HepG2 (cell line): Measurements from ENCODE around the gene GPT2. TPM values are rescaled to one million over a fixed set of nuclear protein-coding genes. Genes with fewer than 3 reads are reported as not detected.
A peak's percentile ranks its signal among the peaks of the same experiment; 100 is the strongest.

ENCODE experiments used
- ATAC-seq: fragments of 200-7000 bp; cut with Tn5 transposase; 3 replicates; pipeline ENCODE4 v1.9.1; 2020; ENCODE audit warnings: mild to moderate bottlenecking, moderate library complexity
- BruUV-seq: library from RNA; stranded (reverse); fragments of 400-500 nt; replicated peaks from 2 replicates; lab custom pipeline; 2021; lab: Mats Ljungman, UMichigan
- CTCF ChIA-PET: fragments of 300-600 bp; formaldehyde crosslinking; extraction: SDS; loops from one replicate; lab custom pipeline; 2021; ENCODE audit warnings: low total read pairs, inconsistent platforms, low intra/inter-chr PET ratio; lab: Yijun Ruan, JAX
- POLR2A ChIA-PET: fragments of 350-600 bp; sonication (Branson Sonifier 250); formaldehyde crosslinking; loops from one replicate; lab custom pipeline; 2020; ENCODE audit warnings: antibody characterized with exemption, inconsistent platforms; lab: Yijun Ruan, JAX
- DNase-seq: peaks from one replicate; pipeline ENCODE4 v3.0.0-alpha.2; 2015; ENCODE audit warnings: low spot score
- FAIRE-seq: peaks from 3 replicates; lab custom pipeline; 2011; peaks lifted over from hg19 to GRCh38; lab: Jason Lieb, UNC
- H2AFZ ChIP-seq: one replicate; pipeline ENCODE4 v1.6.1; 2011; ENCODE audit warnings: low read length, inconsistent platforms
- H3K27ac ChIP-seq: fragments of 300-600 bp; 3 replicates; pipeline ENCODE4 v1.8.0; 2011; ENCODE audit warnings: mixed run types, mild to moderate bottlenecking, mixed read lengths, low read length, inconsistent platforms; ENCODE audit not compliant: insufficient read depth; ENCODE audit errors: extremely low read length
- H3K27me3 ChIP-seq, 2 experiments: fragments of 200-600 bp in 1 of 2; 2 replicates in 1 of 2; 3 replicates in 1 of 2; pipeline versions ENCODE4 v1.6.0 to v1.8.0; 2011; ENCODE audit warnings: low read length in 2 of 2, mild to moderate bottlenecking in 2 of 2, moderate library complexity in 2 of 2, inconsistent platforms in 1 of 2; ENCODE audit not compliant: insufficient read depth in 2 of 2, control insufficient read depth in 1 of 2
- H3K36me3 ChIP-seq, 2 experiments: fragments of 200-600 bp in 1 of 2; replicated peaks in 1 of 2; 2 replicates in 1 of 2; 3 replicates in 1 of 2; pipeline versions ENCODE4 v1.5.1 to v1.8.0; 2011; ENCODE audit warnings: low read length in 2 of 2, inconsistent platforms in 1 of 2; ENCODE audit not compliant: insufficient read depth in 2 of 2, control insufficient read depth in 1 of 2
- H3K4me1 ChIP-seq: 2 replicates; pipeline ENCODE4 v1.5.1; 2012; ENCODE audit warnings: low read length, inconsistent platforms; ENCODE audit not compliant: insufficient read depth
- H3K4me2 ChIP-seq: 2 replicates; pipeline ENCODE4 v1.6.0; 2011; ENCODE audit warnings: low read depth, low read length, inconsistent platforms
- H3K4me3 ChIP-seq, 3 experiments: fragments of 200-600 bp in 1 of 3; sonication (generic), shearing (Covaris generic) in 1 of 3; replicated peaks in 1 of 3; 2 replicates each; pipeline ENCODE4 v1.5.1; 2011 to 2016; ENCODE audit warnings: low read length in 3 of 3, inconsistent platforms in 2 of 3, low read depth in 2 of 3, mild to moderate bottlenecking in 2 of 3, control low read depth in 1 of 3, mixed read lengths in 1 of 3; ENCODE audit not compliant: insufficient read depth in 1 of 3
- H3K79me2 ChIP-seq: one replicate; pipeline ENCODE4 v1.6.1; 2011; ENCODE audit warnings: low read length, inconsistent platforms; ENCODE audit not compliant: insufficient read depth
- H3K9ac ChIP-seq: 2 replicates; pipeline ENCODE4 v1.6.0; 2011; ENCODE audit warnings: mild to moderate bottlenecking, low read depth, low read length, inconsistent platforms; ENCODE audit not compliant: insufficient read depth
- H3K9me3 ChIP-seq: 2 replicates; pipeline ENCODE4 v1.5.1; 2012; ENCODE audit warnings: mild to moderate bottlenecking, low read length
- H4K20me1 ChIP-seq: 2 replicates; pipeline ENCODE4 v1.6.0; 2011; ENCODE audit warnings: inconsistent platforms, mild to moderate bottlenecking, low read length, moderate library complexity; ENCODE audit not compliant: insufficient read depth
- AGO2 ChIP-seq: fragments of 200-400 bp; formaldehyde crosslinking; optimal IDR thresholded peaks from 2 replicates; pipeline ENCODE3; 2017; ENCODE audit warnings: mild to moderate bottlenecking, low read depth, low read length, moderate library complexity
- ATRX ChIP-seq: sonication (generic); formaldehyde crosslinking; IDR thresholded peaks from 2 replicates; pipeline ENCODE4 v1.4.0; 2020; ENCODE audit warnings: missing genetic modification reagents, borderline replicate concordance
- BCL6 ChIP-seq: IDR thresholded peaks from 2 replicates; pipeline ENCODE4 v1.6.1; 2016; ENCODE audit warnings: missing genetic modification reagents, missing compliant biosample characterization
- CTCF ChIP-seq: sonication (generic); formaldehyde crosslinking; IDR thresholded peaks from 2 replicates; pipeline ENCODE4 v1.5.0; 2020; ENCODE audit warnings: mild to moderate bottlenecking, missing genetic modification reagents, moderate library complexity
- DZIP1 ChIP-seq: sonication (generic); formaldehyde crosslinking; IDR thresholded peaks from 2 replicates; pipeline ENCODE4 v1.5.0; 2020; ENCODE audit warnings: mild to moderate bottlenecking, missing genetic modification reagents
- IKZF1 ChIP-seq: fragments of 450-650 bp; IDR thresholded peaks from 2 replicates; pipeline ENCODE4 v1.7.1; 2016
- NRL ChIP-seq: sonication (generic); formaldehyde crosslinking; IDR thresholded peaks from 2 replicates; pipeline ENCODE4 v1.5.0; 2020; ENCODE audit warnings: missing genetic modification reagents, mild to moderate bottlenecking, moderate library complexity, borderline replicate concordance
- RXRA ChIP-seq: sonication (generic); formaldehyde crosslinking; IDR thresholded peaks from 2 replicates; pipeline ENCODE4 v1.5.1; 2020; ENCODE audit warnings: missing genetic modification reagents
- SNAPC2 ChIP-seq: sonication (generic); formaldehyde crosslinking; IDR thresholded peaks from 2 replicates; pipeline ENCODE4 v1.8.1; 2022; ENCODE audit warnings: mild to moderate bottlenecking, missing genetic modification reagents
- TCF12 ChIP-seq, 2 experiments: fragments of 450-650 bp in 1 of 2; sonication (generic) in 1 of 2; formaldehyde crosslinking in 1 of 2; IDR thresholded peaks; 2 replicates each; pipeline versions ENCODE4 v1.6.1 to v1.8.0; 2017 to 2022; ENCODE audit warnings: antibody characterized with exemption in 1 of 2, mild to moderate bottlenecking in 1 of 2, missing genetic modification reagents in 1 of 2, moderate library complexity in 1 of 2
- ZBTB8A ChIP-seq: sonication (generic); formaldehyde crosslinking; IDR thresholded peaks from 2 replicates; pipeline ENCODE4 v1.4.0; 2020; ENCODE audit warnings: mild to moderate bottlenecking, low read depth, missing genetic modification reagents, borderline replicate concordance
- ZFX ChIP-seq: sonication (generic); formaldehyde crosslinking; IDR thresholded peaks from 2 replicates; pipeline ENCODE4 v1.4.0; 2020; ENCODE audit warnings: mild to moderate bottlenecking, low read depth, missing genetic modification reagents, moderate library complexity
- WGBS: methylation state at CpG from one replicate; pipeline ENCODE4 v1.1.6; 2017; ENCODE audit warnings: low lambda C conversion rate; 5-methylcytosine and 5-hydroxymethylcytosine counted together
- in situ Hi-C: cut with HindIII; loops from 2 replicates; pipeline ENCODE4 v1.10.0; 2017; ENCODE audit warnings: low pct_unique_long_range_greater_than_20kb; ENCODE audit not compliant: extremely low pct_ligation_motif_present
- intact Hi-C: fragments of 100-400 bp; cut with micrococcal nuclease; formaldehyde crosslinking; loops from one replicate; pipeline ENCODE4 v1.10.0; 2022; ENCODE audit not compliant: unreplicated experiment
- polyA plus RNA-seq, 8 experiments: library from polyadenylated mRNA; depleted of rRNA in 3 of 8; stranded (reverse) in 7 of 8; unstranded in 1 of 8; fragments of >200 nt; fragmentation: Illumina TruSeq in 4 of 8; extraction: Trizol in 4 of 8; gene quantifications; 2 replicates each; pipeline versions ENCODE4 v1.2.1 to v1.2.3, GENCODE V29; 2011 to 2016; ENCODE audit warnings: low read depth in 4 of 8, missing spikeins in 1 of 8, mixed read lengths in 1 of 8; ENCODE audit not compliant: insufficient read depth in 1 of 8
- total RNA-seq, 5 experiments: library from RNA; depleted of rRNA; stranded (reverse); fragments of >200 nt; fragmentation: Illumina TruSeq; extraction: Trizol; gene quantifications; 2 replicates each; pipeline ENCODE4 v1.2.3, GENCODE V29; 2016; ENCODE audit warnings: low read depth in 1 of 5
- TF ChIP-seq, protein P1 (sequence below): sonication (generic); formaldehyde crosslinking; conservative IDR thresholded peaks from 2 replicates; pipeline ENCODE4 v1.8.1; 2023; ENCODE audit warnings: missing genetic modification reagents
- TF ChIP-seq, protein P2 (sequence below): sonication (generic); formaldehyde crosslinking; IDR thresholded peaks from 2 replicates; pipeline ENCODE4 v1.8.1; 2023; ENCODE audit warnings: mild to moderate bottlenecking, missing genetic modification reagents, borderline replicate concordance

The GPT2 gene
- total and polyA plus RNA-seq, 2 of the 13 experiments (the other 11 are each of a cell fraction or from before 2014, with no cell fraction given), result 138 to 267 TPM

- Histone ChIP-seq H2AFZ (no peak overlapping the region), H3K79me2 (peaks cover 39% of the 10 kb centered on the region), H4K20me1 (peaks cover 46% of the 10 kb centered on the region; the same call in 1 of the 2 replicates), H3K4me2 (no peak overlapping the region), H3K4me3 (no peak overlapping the region), H3K9ac (no peak overlapping the region), H3K36me3 (peaks cover 62 to 84% of the 10 kb centered on the region in 2 experiments), H3K4me1 (peaks cover 37% of the 10 kb centered on the region), H3K27me3 (no peaks in the 10 kb centered on the region), H3K9me3 (no peaks in the 10 kb centered on the region), H3K27ac (no peak overlapping the region)
- DNase-seq, result no peak
- intact Hi-C loops, result no loop called here
- 95% methylated on average over 19 of the region's 19 CpGs for WGBS
- POLR2A ChIA-PET, result interaction anchor here (1.0 to 11.7 kb wide), 7 partner anchors 8 to 46 kb away, joined by 4 to 133 read pairs (median 4); partner anchors contain the start of gene GPT2
- CTCF ChIA-PET, result no interaction called here
- ATAC-seq, result no peak
- in situ Hi-C loops, result no loop called here
- no TSS peak for BruUV-seq
- FAIRE-seq, result no peak
- TF ChIP-seq ZFX, result no peak
- TF ChIP-seq DZIP1 (CRISPR knock-in tag), result no peak
- TF ChIP-seq SNAPC2 (CRISPR knock-in tag), result no peak
- TF ChIP-seq TCF12 (IDR thresholded peaks at IDR 0.05), result no peak
- TF ChIP-seq TCF12 (CRISPR knock-in tag; IDR thresholded peaks at IDR 0.05), result no peak
- TF ChIP-seq RXRA, result no peak
- TF ChIP-seq ZBTB8A (CRISPR knock-in tag), result no peak
- no peak for TF ChIP-seq BCL6
- no peak for TF ChIP-seq ATRX (CRISPR knock-in tag)
- TF ChIP-seq, protein P1, sequence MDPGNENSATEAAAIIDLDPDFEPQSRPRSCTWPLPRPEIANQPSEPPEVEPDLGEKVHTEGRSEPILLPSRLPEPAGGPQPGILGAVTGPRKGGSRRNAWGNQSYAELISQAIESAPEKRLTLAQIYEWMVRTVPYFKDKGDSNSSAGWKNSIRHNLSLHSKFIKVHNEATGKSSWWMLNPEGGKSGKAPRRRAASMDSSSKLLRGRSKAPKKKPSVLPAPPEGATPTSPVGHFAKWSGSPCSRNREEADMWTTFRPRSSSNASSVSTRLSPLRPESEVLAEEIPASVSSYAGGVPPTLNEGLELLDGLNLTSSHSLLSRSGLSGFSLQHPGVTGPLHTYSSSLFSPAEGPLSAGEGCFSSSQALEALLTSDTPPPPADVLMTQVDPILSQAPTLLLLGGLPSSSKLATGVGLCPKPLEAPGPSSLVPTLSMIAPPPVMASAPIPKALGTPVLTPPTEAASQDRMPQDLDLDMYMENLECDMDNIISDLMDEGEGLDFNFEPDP (CRISPR knock-in tag), result no peak
- TF ChIP-seq IKZF1, result no peak
- TF ChIP-seq, protein P2, sequence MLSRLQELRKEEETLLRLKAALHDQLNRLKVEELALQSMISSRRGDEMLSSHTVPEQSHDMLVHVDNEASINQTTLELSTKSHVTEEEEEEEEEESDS (CRISPR knock-in tag), result no peak
- TF ChIP-seq CTCF (CRISPR knock-in tag), result 0 out of 2 replicates have a peak, but pooled peaks have one; percentile 12
- TF ChIP-seq AGO2, result peak; percentile 70
- no peak for TF ChIP-seq NRL (CRISPR knock-in tag)
Observed at GRCh38 chr16:46900455-46901235, 16.5 kb downstream of the GPT2 start.
